ENCODE results near the gene IFNGR2. TPM values are rescaled to one million over a fixed set of nuclear protein-coding genes. Genes with fewer than 3 reads are reported as not detected.

IFNGR2 gene
- total RNA-seq, 1 donor from 2014 or later, result 34.6 TPM

DNA sequence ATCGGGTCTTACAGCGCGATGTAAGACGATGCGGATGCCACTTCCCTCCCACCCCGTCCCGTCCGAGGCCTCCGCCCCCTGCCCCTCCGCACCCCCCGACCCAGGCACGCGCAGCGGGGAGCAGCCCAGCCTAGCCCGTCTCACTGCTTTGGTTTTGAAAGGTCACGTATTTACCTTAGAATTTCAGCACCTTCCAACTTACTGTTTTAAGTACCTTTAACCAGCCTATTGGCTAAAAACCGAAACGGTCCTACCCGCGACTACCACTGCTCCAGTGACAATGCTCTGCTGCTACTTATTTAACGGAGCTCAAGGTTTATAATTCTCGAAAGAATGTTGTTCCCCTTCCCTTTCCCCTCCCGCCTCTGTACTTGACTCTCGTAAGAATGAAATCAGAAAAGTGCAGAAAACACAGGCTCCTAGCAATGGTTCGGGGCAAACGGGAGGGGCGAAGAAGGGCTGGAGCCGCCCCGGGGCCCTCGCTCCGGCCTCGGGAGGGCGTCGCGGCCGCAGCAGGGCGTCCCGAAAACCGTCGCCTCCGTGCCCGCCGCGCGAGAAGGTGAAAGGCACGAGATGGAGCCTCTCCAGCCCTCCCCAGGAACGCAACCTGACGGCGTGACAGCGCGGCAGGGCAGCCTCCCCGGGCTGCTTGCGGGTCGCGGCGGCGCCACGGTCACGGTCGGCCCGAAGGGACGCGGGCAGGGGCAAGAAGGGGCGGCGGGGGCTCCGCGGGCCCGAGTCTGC lies 75.9 kb downstream of the IFNGR2 start:
- Histone ChIP-seq H3K36me3 (no peaks in the 10 kb centered on the region), H3K4me3 (peak overlapping the region; percentile 98), H3K27ac (replicated peaks) (peak overlapping the region; percentile 100), H3K27me3 (ENCODE audit: low read depth) (no peaks in the 10 kb centered on the region), H3K9me3 (replicated peaks) (no peaks in the 10 kb centered on the region), H3K4me1 (peaks cover 34% of the 10 kb centered on the region)
- TF ChIP-seq, protein P1, sequence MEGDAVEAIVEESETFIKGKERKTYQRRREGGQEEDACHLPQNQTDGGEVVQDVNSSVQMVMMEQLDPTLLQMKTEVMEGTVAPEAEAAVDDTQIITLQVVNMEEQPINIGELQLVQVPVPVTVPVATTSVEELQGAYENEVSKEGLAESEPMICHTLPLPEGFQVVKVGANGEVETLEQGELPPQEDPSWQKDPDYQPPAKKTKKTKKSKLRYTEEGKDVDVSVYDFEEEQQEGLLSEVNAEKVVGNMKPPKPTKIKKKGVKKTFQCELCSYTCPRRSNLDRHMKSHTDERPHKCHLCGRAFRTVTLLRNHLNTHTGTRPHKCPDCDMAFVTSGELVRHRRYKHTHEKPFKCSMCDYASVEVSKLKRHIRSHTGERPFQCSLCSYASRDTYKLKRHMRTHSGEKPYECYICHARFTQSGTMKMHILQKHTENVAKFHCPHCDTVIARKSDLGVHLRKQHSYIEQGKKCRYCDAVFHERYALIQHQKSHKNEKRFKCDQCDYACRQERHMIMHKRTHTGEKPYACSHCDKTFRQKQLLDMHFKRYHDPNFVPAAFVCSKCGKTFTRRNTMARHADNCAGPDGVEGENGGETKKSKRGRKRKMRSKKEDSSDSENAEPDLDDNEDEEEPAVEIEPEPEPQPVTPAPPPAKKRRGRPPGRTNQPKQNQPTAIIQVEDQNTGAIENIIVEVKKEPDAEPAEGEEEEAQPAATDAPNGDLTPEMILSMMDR (IDR thresholded peaks at IDR 0.05; ENCODE audit: borderline replicate concordance), result no peak
- DNase-seq, result no peak
- intact Hi-C loops (cut with micrococcal nuclease), result no loop called here

DNA sequence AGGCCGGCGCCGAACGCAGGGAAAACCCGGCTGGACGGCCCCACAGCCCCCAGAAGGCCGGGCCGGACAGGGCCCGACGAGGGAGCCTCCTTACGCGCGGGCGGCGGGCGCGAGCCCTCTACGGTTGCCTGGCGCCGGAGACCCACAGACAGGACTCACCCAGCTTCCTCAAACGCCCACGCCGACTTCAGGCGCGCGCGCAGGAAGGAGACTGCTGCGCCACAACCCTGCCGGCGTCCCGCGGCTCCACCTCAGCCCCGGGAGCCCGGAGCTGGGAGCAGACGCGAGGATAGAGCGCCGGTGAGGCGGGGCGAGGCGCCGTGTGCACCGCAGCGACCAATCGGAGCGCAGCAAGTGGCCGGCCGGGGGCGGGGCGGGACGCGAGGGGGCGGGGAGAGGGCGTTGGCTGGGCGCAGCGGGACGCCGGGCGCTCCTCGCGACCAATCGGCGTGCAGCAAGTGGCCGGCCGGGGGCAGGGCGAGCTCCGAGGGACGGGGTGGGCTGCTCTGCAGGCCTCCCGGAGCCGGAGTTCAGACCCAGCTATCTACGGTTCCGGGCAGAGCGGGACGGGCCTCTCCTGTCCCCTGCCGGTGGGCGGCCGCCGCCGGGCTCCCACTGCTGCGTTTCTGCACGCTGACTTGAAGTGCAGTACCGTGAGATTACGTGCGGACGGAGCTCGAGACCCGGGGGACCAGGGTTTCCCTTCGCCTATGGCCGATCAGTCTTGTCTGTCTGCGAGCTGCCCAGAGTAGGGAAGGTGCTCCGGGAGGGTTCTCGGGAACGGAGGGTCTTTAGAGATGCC lies 76.7 kb downstream of the IFNGR2 start, which contains the start of gene TMEM50B:
TSS of gene TMEM50B (minus strand) at position 296 of the 802 bp plus-strand sequence. CDS start 11,089 bp downstream, outside the sequence.
- Histone ChIP-seq H3K9me3 (replicated peaks) (no peaks in the 10 kb centered on the region), H3K27ac (replicated peaks) (peak within 1 kb of the TSS; percentile 100), H3K36me3 (no peaks in the 10 kb centered on the region), H3K4me1 (peaks cover 31% of the 10 kb centered on the region), H3K4me3 (peak within 1 kb of the TSS; percentile 98), H3K27me3 (ENCODE audit: low read depth) (no peaks in the 10 kb centered on the region)
- peak; percentile 98 for DNase-seq
- TF ChIP-seq, protein P1 (IDR thresholded peaks at IDR 0.05; ENCODE audit: borderline replicate concordance), result peak; percentile 69
- intact Hi-C loops (cut with micrococcal nuclease), result no loop called here

DNA sequence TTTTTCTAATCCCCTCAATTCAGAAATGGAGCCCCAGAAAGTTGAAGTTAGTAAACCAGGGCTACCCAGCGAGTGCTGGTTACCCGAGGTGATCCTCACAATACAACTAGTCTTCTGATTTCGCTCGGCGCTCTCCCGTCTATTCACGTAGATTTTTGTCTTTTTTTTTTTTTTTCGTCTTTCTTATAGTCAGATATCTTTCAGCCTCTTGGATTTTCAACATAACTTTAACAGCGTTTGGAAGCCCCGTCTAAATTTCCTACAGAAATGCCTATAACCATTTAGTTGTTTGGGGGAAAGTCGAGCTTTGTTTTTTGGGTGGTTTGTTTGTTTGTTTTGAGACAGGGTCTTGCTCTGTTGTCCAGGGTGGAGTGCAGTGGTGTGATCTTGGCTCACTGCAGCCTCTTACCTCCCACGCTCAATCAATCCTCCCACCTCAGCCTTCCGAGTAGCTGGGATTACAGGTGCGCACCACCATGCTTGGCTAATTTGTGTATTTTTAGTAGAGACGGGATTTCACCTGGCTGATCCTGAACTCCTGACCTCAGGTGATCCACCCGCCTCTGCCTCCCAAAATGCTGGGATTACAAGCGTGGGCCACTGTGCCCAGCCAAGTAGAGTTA lies 77.4 kb downstream of the IFNGR2 start:
- peaks cover 31% of the 10 kb centered on the region for H3K4me1 ChIP-seq

DNA sequence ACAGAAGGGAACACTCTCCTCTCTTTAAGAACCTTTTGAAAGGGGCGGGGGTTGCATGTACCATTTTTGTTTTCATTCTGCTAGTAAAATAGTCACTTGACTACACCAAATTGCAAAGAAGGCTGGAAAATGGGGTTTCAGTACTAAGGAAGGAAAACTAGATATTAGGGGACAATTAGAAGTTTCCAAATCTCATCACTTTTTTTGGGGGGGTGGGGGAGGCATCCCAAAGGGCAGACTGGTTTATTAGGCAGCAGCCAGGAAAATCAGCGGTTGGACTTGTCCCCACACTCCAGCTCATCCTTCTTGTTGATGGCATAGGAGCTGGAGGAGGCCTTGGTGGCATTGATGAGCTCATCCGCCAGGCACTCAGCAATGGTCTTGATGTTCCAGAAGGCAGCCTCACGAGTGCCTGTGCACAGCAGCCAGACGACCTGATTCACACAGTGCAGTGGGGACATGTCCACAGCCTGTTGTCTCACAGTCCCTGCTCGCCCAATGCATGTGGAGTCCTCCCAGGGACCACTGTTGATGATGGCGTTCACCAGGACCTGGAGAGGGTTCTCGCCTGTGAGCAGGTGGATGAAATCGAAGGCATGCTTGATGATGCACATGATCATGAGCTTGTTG lies 78.2 kb downstream of the IFNGR2 start:
- Histone ChIP-seq H3K27me3 (ENCODE audit: low read depth) (no peaks in the 10 kb centered on the region), H3K4me1 (peaks cover 31% of the 10 kb centered on the region), H3K4me3 (no peak overlapping the region), H3K36me3 (no peaks in the 10 kb centered on the region), H3K27ac (replicated peaks) (no peak overlapping the region), H3K9me3 (replicated peaks) (no peaks in the 10 kb centered on the region)
- intact Hi-C loops (cut with micrococcal nuclease), result no loop called here
- TF ChIP-seq, protein P1 (IDR thresholded peaks at IDR 0.05; ENCODE audit: borderline replicate concordance), result no peak
- DNase-seq, result no peak

More for the DNA sequence above, 77.4 kb downstream of the IFNGR2 start:
- no peaks in the 10 kb centered on the region for H3K27me3 ChIP-seq (ENCODE audit: low read depth)
- no peaks in the 10 kb centered on the region for H3K9me3 ChIP-seq (replicated peaks)
- peak overlapping the region; percentile 98 for H3K4me3 ChIP-seq
- peak overlapping the region; percentile 100 for H3K27ac ChIP-seq (replicated peaks)
- TF ChIP-seq, protein P1 (IDR thresholded peaks at IDR 0.05; ENCODE audit: borderline replicate concordance), result no peak
- no peak for DNase-seq
- intact Hi-C loops (cut with micrococcal nuclease), result no loop called here
- no peaks in the 10 kb centered on the region for H3K36me3 ChIP-seq

Other genes with a start within 250 kb of the IFNGR2 start
- 9.0 TPM for gene IFNAR2, start 173.5 kb upstream of the IFNGR2 start, total RNA-seq
- 6.8 TPM for gene IL10RB, start 137.0 kb upstream of the IFNGR2 start, total RNA-seq
- gene IFNAR1, start 78.4 kb upstream of the IFNGR2 start, total RNA-seq, result 24.4 TPM
- gene TMEM50B, start 76.6 kb downstream of the IFNGR2 start, total RNA-seq, result 37.0 TPM
- gene DNAJC28, start 88.3 kb downstream of the IFNGR2 start, total RNA-seq, result 6.5 TPM
- gene GART, start 138.7 kb downstream of the IFNGR2 start, total RNA-seq, result 41.5 TPM
- gene SON, start 139.6 kb downstream of the IFNGR2 start, total RNA-seq, result 148 TPM
- gene DONSON, start 185.3 kb downstream of the IFNGR2 start, total RNA-seq, result 6.9 TPM
- 24.9 TPM for gene CRYZL1, start 238.3 kb downstream of the IFNGR2 start, total RNA-seq
- 41.9 TPM for gene ITSN1, start 239.1 kb downstream of the IFNGR2 start, total RNA-seq

Measured in left ventricle myocardium inferior (tissue), 1 donor.